NCI-H2196 treated with DMSO at 0.1 percent for 48 hours (cell line): ENCODE measurements around the gene CD6.

Source experiments
- DNase-seq: peaks from one replicate; lab custom pipeline; 2025; ENCODE audit not compliant: unreplicated experiment; lab: John Stamatoyannopoulos, UW

Gene CD6

GRCh38 chr11:61026121-61027031, 54.9 kb downstream of the CD6 start:
- no peak for DNase-seq

DNA sequence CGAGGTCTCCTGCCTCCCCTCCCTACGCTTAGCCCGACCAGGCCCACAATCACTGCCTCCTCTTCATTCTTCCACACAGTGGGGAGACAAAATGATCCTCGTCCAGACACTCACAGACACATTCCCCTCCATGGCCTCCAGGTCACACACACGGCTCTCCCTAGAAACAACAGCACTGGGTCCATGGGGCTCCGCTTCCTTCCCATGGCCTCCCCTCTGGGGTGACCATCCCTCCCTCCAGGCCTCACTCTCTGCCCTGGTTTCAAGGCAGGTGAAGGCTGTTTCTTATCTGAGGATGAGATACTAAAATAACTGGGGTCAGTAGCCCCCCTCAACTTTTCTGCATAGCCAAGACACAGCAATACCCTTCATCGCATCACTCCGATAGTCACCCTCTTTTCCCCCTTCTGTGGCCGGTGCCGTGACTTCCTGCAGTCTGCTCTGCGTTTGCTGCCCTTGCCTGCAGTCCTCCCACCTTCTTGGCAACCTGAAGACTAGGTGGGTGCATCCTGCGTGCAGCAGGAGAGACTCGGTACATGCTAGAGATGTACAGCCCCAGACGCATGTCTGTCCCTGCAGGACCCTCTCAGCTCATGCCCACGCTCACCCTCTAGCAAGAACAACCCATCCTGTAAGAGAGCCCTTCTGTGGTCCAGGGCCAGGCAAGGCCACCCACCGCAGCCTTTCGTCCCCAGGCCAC, 55.8 kb downstream of the CD6 start:
- no peak for DNase-seq

- no peak for DNase-seq
Observed at GRCh38 chr11:61028135-61028729, 56.8 kb downstream of the CD6 start.

GRCh38 chr11:61032824-61033223, 61.3 kb downstream of the CD6 start:
- DNase-seq: no peak

GRCh38 chr11:61033417-61033816, 61.9 kb downstream of the CD6 start:
- no peak for DNase-seq

DNA sequence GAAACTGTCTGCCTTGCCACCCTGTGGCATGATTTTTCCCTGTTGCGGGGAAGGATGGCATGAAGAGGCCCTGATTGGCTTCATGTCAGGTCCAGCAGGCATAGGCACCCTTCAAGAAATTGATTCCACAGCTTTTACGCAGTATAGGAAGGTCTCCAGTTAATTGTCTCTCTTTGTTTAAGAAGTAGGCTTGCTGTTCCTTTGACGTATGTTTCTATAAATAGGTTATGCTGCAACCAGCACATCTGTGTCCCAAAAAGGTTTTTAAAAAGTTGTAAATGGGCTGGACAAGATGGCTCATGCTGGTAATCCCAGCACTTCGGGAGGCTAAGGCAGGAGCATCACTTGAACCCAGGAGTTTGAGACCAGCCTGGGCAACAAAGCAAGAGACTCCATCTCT, 62.6 kb downstream of the CD6 start:
- no peak for DNase-seq

GRCh38 chr11:61034704-61035525, 63.4 kb downstream of the CD6 start:
- no peak for DNase-seq

GRCh38 chr11:61035526-61035835, 64.0 kb downstream of the CD6 start:
- no peak for DNase-seq

DNA sequence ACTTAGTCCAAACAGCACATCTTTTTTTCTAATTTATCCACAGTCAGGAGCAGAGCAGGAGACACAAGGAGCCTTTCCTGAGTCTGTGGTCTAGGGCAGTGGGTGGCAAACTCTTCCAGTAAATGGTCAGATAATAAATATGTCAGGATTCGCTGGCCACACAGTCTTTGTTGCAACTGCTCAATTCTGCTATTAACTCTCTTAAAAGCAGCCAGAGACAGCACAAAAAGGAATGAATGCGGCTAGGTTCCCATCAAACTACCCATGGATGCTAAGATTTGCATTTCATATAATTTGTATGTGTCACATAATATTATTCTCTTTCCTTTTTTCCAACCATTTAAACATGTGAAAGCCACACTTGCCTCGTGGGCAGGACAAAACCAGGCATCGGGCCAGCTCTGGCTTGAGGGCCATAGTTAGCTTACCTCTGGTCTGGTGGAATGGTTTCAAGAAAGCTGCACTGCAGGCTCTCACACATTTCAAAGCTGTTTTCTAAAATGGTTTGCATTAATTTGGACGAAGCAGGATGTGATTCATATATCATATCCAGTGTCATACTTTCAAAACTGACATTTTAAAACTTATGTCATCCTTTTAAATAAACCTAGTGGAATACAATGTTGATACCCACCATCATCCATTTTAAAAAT, 66.1 kb downstream of the CD6 start:
- no peak for DNase-seq

DNA sequence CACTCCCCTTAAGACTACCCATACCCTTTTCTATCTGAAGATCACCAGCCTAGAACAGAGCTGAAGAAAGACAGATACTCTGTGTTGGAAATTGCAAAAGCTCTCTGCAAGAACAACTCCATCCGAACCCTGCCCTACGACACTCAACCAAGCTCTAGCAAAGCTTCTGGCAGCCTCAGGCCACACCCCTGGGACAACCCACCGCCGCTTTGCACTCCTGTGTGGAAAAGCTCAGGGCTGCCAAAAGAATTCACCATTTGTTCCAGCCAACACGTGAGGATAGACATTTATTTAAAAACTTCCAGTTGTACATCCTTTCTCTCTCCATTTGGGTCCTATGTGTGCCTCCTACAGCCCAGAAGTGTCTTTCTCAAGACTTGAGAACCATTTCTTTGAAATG, 68.4 kb downstream of the CD6 start:
- DNase-seq: no peak

DNA sequence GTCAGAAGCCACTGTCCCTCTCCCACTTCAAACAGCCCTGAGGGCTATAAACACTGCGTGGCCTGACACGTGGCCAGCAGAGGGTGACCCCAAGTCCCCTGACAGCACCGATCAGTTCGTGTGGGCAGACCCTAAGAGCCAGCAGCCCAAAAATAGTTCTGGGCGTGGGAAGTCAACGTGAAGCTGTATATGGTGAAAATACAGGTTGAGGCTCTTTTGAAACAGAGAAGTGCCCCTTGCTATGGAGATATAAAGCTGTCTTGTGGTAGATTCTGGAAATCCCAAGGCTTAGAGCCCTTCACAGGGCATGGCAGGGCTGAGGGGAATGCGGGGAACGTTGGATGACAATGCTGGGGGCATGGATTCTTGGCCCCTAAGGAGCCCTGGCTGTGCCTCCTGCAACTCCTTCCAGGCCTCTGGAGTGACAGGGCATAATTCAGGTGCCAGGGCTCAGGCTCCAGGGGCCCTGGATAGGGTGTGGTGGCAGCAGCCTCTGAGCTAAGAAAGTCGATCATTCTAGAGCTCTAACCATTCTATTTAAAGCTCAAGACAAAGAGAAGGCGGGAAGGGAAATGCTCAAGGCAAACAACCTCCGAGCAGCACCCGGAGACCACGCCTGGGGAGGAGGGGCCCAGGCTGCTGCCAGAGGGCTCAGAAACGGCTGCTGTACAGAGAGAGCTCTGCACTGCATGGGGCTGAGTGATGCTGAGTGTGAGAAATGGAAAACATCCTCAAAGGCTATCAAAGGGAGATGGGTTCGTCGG, 70.5 kb downstream of the CD6 start:
- DNase-seq: no peak

- DNase-seq: no peak
Observed at GRCh38 chr11:61042537-61042936, 71.1 kb downstream of the CD6 start.

GRCh38 chr11:61042961-61043540, 71.6 kb downstream of the CD6 start:
- DNase-seq: no peak

GRCh38 chr11:61045271-61045670, 73.8 kb downstream of the CD6 start:
- DNase-seq: no peak

- no peak for DNase-seq
Observed at GRCh38 chr11:61046833-61047232, 75.4 kb downstream of the CD6 start.

DNA sequence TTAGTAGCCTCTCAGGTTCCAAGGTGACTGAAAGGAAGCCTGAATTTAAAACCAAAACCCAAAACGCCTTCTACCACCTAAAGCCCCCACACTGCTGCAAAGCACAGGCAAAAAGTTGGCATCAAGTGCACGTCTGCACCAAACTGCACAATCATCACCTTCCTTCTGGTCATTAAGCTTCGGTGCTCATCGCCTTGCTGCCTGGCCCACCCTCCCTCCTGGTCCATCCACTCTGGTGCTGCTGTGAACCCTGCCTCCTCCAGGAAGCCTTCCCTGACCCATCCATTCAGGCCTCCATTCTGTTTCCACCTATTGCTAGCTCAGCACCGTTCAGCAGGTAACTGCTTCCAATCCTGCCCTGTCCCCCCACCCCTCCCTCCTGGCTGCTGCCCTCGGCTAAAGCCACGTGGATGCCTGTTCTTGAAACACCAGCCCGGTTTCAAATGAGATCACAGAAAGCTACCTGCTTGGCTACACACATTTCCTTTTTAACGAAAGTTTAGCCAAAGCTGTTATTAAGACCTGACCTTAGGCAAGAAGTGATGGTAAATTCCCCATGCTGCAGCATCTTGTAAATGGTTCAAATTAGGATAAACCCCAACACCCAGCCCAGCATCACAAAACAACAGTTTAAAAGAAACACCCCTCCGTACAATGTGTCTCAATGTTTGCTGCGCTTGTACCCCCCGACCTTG, 77.0 kb downstream of the CD6 start:
- DNase-seq: no peak

DNA sequence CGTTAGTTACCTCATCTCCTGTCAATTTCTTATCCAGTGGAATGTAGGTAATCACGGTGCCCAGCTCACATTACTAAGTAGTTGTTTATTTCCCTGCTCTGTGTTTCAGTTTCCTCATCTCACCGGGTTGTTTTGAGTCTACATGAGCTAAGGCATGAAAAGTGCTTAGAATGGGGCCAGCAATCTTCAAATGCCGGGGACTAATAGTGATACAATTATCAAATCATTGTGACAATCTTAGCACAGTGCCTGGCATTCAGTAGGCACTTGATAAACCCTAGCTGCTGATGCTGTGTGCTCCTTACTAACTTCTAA, 77.5 kb downstream of the CD6 start:
- no peak for DNase-seq

DNA sequence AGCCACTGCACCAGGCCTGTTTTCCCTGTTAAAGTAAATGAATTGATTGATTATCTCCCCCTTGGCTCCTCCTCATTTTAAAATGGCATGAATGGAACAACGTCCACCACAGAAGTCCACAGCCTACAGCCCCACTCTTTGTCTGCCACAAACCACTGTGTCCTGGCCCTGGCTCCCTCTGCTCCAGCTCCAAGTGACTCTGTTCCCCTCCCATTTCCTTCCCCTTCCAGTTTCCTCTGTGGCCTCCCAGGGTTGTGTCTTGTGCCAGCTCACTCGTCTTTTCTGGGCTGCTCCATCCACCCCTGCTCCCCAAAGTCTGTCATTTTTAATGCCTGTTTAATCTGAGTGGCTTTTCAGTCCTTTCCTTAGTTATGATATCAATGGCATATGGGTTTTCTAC, 78.4 kb downstream of the CD6 start:
- DNase-seq: no peak
